Measurements from ENCODE around the gene OXGR1.
"Not testable (repeated sequence)": the region's sequence is repeated elsewhere in the genome, so short reads cannot be mapped to it uniquely, and the experiment has no call there.

Gene OXGR1

DNA sequence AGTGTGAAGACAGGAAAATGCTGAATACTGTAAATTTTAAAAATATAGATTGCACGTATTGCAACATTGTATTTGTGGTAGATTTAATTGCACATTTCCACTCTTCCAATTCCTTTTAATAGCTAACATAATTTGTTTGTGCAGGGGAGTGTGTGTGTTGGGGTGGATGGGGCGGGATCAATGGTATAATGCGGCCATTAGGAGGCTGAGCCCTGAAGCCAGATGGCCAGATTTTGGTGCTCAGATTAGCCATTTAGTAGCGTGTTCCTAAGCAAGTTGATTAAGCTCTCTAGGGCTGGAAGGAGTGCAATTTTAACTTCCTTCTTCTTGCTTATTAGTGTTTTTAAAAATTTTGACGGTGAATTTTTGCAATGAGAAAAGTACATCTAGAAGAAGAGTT is 5.8 kb downstream of the OXGR1 start:
- DNase-seq: peak; percentile 82
- Histone ChIP-seq H3K9me3 (ENCODE audit: severe bottlenecking) (no peaks in the 10 kb centered on the region), H3K36me3 (no peaks in the 10 kb centered on the region), H3K4me3 (ENCODE audit: low read depth, low read length) (no peak overlapping the region), H3K27me3 (ENCODE audit: insufficient read depth, low read depth, severe bottlenecking) (no peaks in the 10 kb centered on the region), H3K27ac (no peak overlapping the region)
- TF ChIP-seq, protein P1, sequence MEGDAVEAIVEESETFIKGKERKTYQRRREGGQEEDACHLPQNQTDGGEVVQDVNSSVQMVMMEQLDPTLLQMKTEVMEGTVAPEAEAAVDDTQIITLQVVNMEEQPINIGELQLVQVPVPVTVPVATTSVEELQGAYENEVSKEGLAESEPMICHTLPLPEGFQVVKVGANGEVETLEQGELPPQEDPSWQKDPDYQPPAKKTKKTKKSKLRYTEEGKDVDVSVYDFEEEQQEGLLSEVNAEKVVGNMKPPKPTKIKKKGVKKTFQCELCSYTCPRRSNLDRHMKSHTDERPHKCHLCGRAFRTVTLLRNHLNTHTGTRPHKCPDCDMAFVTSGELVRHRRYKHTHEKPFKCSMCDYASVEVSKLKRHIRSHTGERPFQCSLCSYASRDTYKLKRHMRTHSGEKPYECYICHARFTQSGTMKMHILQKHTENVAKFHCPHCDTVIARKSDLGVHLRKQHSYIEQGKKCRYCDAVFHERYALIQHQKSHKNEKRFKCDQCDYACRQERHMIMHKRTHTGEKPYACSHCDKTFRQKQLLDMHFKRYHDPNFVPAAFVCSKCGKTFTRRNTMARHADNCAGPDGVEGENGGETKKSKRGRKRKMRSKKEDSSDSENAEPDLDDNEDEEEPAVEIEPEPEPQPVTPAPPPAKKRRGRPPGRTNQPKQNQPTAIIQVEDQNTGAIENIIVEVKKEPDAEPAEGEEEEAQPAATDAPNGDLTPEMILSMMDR (IDR thresholded peaks at IDR 0.05; ENCODE audit: low read depth, low read length): no peak

DNA sequence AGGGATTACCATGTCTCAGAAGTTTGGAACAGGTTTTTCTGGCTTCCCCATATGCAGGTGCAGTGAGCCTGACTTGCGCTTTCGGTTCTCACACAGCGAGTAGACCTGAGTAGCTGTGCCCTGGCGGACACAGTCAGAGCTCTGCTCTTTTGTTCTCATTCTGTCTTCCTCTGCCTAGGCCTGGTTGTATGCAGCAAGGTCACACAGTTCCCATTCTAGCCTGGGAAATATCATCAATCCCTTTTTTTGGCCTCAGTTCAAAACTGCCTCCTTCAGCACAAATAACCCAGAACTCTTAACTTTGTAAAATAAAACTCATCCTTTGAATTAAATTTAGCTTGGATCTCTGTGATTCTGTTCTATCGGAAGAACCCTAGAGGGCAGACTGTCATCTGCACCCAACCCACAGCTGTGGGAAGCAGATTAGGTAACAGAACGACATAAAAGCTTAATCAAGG is 10.2 kb downstream of the OXGR1 start:
- Histone ChIP-seq H3K9me3 (ENCODE audit: severe bottlenecking) (peaks cover 9% of the 10 kb centered on the region), H3K36me3 (no peaks in the 10 kb centered on the region), H3K4me3 (ENCODE audit: low read depth, low read length) (no peak overlapping the region), H3K27me3 (ENCODE audit: insufficient read depth, low read depth, severe bottlenecking) (no peaks in the 10 kb centered on the region), H3K27ac (no peak overlapping the region)
- no peak for DNase-seq
- TF ChIP-seq, protein P1 (IDR thresholded peaks at IDR 0.05; ENCODE audit: low read depth, low read length): peak; percentile 5; the same call in 1 of the 2 replicates

DNA sequence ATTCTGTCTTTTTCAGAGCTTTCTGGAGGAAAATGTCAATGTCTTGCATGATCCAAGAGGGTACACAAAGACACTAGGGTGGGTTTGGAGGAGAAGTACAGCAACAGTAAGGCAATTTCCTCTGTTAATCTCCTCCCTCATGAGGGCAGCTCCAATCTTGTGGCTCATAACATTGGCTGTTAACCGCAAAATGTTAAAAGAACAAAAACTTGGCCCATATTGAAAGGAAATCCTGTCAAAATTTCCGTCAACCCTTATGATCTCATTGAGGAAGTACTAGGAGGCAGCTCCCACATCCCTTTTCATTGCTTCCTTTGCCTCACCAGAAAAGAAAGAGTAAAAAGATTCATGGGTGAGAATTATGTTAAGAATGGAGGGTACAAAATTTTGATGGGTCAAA is 11.6 kb downstream of the OXGR1 start:
- Histone ChIP-seq H3K4me3 (ENCODE audit: low read depth, low read length) (no peak overlapping the region), H3K36me3 (no peaks in the 10 kb centered on the region), H3K27me3 (ENCODE audit: insufficient read depth, low read depth, severe bottlenecking) (peaks cover 3% of the 10 kb centered on the region), H3K27ac (no peak overlapping the region), H3K9me3 (ENCODE audit: severe bottlenecking) (peaks cover 16% of the 10 kb centered on the region)
- TF ChIP-seq, protein P1 (IDR thresholded peaks at IDR 0.05; ENCODE audit: low read depth, low read length): no peak
- no peak for DNase-seq

DNA sequence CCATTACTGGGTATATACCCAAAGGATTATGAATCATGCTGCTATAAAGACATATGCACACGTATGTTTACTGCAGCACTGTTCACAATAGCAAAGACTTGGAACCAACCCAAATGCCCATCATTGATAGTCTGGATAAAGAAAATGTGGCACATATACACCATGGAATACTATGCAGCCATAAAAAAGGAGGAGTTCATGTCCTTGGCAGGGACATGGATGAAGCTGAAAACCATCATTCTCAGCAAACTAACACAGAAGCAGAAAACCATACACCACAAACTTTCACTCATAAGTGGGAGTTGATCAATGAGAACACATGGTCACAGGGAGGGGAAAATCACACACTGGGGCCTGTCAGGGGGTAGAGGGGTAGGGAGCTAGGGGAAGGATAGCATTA is 14.4 kb downstream of the OXGR1 start:
- H3K27ac ChIP-seq; H3K36me3 ChIP-seq; DNase-seq; H3K4me3 ChIP-seq (ENCODE audit: low read depth, low read length); H3K27me3 ChIP-seq (ENCODE audit: insufficient read depth, low read depth, severe bottlenecking): not testable (repeated sequence)
- peaks cover 28% of the 10 kb centered on the region for H3K9me3 ChIP-seq (ENCODE audit: severe bottlenecking)

DNA sequence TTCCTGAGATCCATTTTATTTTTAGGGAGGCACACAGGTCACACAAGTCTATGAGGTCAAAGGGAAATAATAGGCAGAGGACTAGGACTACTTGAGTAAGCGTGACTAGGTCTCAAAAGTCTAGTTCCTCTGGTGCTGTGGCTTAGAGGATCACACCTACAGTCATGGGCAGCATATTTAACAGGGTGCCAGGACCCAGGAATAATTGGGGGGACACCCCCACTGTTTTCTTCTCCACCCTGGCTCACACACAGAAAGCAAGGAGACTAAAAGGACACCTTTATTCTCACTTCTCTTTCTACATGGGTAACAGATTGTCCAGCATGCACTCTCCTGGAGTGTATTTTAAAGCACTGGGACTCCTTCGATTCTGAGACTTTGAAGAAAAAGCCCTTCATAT is 26.2 kb downstream of the OXGR1 start:
- Histone ChIP-seq H3K9me3 (ENCODE audit: severe bottlenecking) (peaks cover 38% of the 10 kb centered on the region), H3K36me3 (no peaks in the 10 kb centered on the region), H3K27ac (no peak overlapping the region), H3K4me3 (ENCODE audit: low read depth, low read length) (no peak overlapping the region), H3K27me3 (ENCODE audit: insufficient read depth, low read depth, severe bottlenecking) (peaks cover 38% of the 10 kb centered on the region)
- DNase-seq: no peak
- TF ChIP-seq, protein P1 (IDR thresholded peaks at IDR 0.05; ENCODE audit: low read depth, low read length): no peak

DNA sequence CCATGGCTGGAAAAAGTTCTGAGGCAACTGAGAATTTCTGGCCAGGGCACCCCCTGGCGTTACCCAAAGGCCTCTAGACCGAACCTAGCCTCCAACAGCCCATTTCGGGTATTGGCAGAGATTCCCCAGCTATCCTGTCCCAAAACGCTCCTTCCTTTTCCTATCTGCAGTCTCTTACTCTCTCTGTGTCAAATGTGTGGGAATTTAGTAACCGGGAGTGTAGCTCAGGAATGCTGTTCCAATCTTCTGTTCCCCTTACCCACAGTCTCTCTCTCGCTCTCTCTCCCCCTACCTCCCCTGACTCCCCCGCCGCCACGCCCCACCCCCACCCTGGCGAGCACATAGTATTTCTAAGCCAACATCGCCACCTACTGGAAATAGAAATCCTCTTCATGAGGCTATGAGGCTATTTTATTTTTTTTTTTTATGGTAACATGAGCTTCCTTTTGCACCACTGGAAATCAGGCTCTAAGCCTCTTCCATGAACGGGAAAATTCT is 27.0 kb downstream of the OXGR1 start:
- no peak overlapping the region for H3K4me3 ChIP-seq (ENCODE audit: low read depth, low read length)
- TF ChIP-seq, protein P1 (IDR thresholded peaks at IDR 0.05; ENCODE audit: low read depth, low read length): no peak
- no peaks in the 10 kb centered on the region for H3K36me3 ChIP-seq
- DNase-seq: no peak
- H3K27ac ChIP-seq: no peak overlapping the region
- peaks cover 38% of the 10 kb centered on the region for H3K9me3 ChIP-seq (ENCODE audit: severe bottlenecking)
- peaks cover 40% of the 10 kb centered on the region for H3K27me3 ChIP-seq (ENCODE audit: insufficient read depth, low read depth, severe bottlenecking)
